ENCODE data around the gene PRKG1.

PRKG1 gene

GRCh38 chr10:51532044-51532443, 457.8 kb downstream of the PRKG1 start:
- POLR2A ChIA-PET (ENCODE audit: low non-redundant PET): interaction anchor here (0.7 kb wide), 1 partner anchor 27 kb away, joined by 3 read pairs; no protein-coding TSS in a partner anchor
- no peak overlapping the region for H3K27ac ChIP-seq
- TF ChIP-seq CTCF (conservative IDR thresholded peaks at IDR 0.05; ENCODE audit: low read depth): no peak
- DNase-seq (ENCODE audit: low spot score): no peak
- CTCF ChIA-PET: no interaction called here

- H3K27ac ChIP-seq: no peak overlapping the region
- TF ChIP-seq CTCF (conservative IDR thresholded peaks at IDR 0.05; ENCODE audit: low read depth): no peak
- no peak for DNase-seq (ENCODE audit: low spot score)
- POLR2A ChIA-PET (ENCODE audit: low non-redundant PET): no interaction called here
- CTCF ChIA-PET: no interaction called here
Measured at GRCh38 chr10:51542853-51543252, 468.6 kb downstream of the PRKG1 start.

- ChIA-PET CTCF (no interaction called here), POLR2A (ENCODE audit: low non-redundant PET) (no interaction called here)
- H3K27ac ChIP-seq: no peak overlapping the region
- no peak for TF ChIP-seq CTCF (conservative IDR thresholded peaks at IDR 0.05; ENCODE audit: low read depth)
- DNase-seq (ENCODE audit: low spot score): no peak
Measured at GRCh38 chr10:51544933-51545332, 470.6 kb downstream of the PRKG1 start.

GRCh38 chr10:51547941-51548340, 473.7 kb downstream of the PRKG1 start:
- no peak for TF ChIP-seq CTCF (conservative IDR thresholded peaks at IDR 0.05; ENCODE audit: low read depth)
- ChIA-PET CTCF (no interaction called here), POLR2A (ENCODE audit: low non-redundant PET) (no interaction called here)
- DNase-seq (ENCODE audit: low spot score): no peak
- no peak overlapping the region for H3K27ac ChIP-seq

GRCh38 chr10:51552879-51553278, 478.6 kb downstream of the PRKG1 start:
- ChIA-PET POLR2A (ENCODE audit: low non-redundant PET) (no interaction called here), CTCF (no interaction called here)
- no peak for DNase-seq (ENCODE audit: low spot score)
- no peak overlapping the region for H3K27ac ChIP-seq
- TF ChIP-seq CTCF (conservative IDR thresholded peaks at IDR 0.05; ENCODE audit: low read depth): no peak

GRCh38 chr10:51564896-51565510, 490.7 kb downstream of the PRKG1 start:
- no peak for DNase-seq (ENCODE audit: low spot score)
- POLR2A ChIA-PET (ENCODE audit: low non-redundant PET): no interaction called here
- CTCF ChIA-PET: no interaction called here
- H3K27ac ChIP-seq: no peak overlapping the region
- no peak for TF ChIP-seq CTCF (conservative IDR thresholded peaks at IDR 0.05; ENCODE audit: low read depth)

GRCh38 chr10:51567271-51567670, 493.0 kb downstream of the PRKG1 start:
- no peak overlapping the region for H3K27ac ChIP-seq
- no peak for DNase-seq (ENCODE audit: low spot score)
- TF ChIP-seq CTCF (conservative IDR thresholded peaks at IDR 0.05; ENCODE audit: low read depth): no peak
- POLR2A ChIA-PET (ENCODE audit: low non-redundant PET): no interaction called here
- CTCF ChIA-PET: no interaction called here
